LNCAP (cell line): ENCODE data around the gene DTNBP1.

Source experiments
- TF ChIP-seq, protein P1 (sequence below): fragments of 450-650 bp; IDR thresholded peaks from 2 replicates; pipeline ENCODE4 v1.5.1; 2017; ENCODE audit warnings: mild to moderate bottlenecking

The DTNBP1 gene

DNA sequence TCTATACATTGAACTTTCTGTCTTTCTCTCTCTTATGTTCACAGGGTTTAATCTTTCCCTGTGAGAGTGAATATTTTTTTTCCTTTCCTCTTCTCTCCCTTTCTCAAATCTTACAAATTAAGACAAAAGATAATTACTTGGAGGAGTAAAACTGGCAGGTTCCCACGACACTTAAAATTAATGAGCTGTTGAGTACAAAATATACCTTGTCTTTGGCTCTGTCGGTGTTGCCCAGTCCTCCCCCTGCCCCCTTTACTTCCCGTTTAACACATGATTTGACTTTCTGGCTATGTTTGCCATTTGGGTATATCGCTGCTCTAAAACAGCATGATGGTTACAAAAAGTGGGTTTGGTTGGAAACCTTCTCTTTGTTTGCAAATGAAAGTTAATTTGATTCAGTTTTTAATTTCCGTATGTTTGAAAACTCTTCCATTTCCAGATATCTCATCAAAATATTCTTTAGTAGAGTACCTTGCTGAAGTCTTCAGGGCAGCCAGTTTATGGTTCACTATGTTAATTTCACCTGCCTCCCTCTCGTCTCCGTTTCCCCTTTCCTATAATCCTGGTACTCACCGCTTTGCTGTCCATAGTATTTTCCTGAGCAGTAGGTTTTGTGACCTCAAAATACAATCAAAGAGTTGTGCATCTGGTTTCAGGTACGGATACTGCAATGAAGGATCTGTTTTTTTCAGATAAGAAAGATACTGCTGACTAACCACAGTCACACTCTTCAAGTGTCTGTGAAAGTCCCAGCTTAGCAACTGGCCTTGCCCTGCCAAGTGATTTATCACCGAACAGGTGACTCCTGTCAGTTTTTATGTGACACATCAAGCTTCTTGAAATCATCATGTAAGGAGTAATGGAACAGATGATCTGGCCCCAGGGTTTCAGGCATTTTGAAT is 181.2 kb downstream of the DTNBP1 start:
- TF ChIP-seq, protein P1, sequence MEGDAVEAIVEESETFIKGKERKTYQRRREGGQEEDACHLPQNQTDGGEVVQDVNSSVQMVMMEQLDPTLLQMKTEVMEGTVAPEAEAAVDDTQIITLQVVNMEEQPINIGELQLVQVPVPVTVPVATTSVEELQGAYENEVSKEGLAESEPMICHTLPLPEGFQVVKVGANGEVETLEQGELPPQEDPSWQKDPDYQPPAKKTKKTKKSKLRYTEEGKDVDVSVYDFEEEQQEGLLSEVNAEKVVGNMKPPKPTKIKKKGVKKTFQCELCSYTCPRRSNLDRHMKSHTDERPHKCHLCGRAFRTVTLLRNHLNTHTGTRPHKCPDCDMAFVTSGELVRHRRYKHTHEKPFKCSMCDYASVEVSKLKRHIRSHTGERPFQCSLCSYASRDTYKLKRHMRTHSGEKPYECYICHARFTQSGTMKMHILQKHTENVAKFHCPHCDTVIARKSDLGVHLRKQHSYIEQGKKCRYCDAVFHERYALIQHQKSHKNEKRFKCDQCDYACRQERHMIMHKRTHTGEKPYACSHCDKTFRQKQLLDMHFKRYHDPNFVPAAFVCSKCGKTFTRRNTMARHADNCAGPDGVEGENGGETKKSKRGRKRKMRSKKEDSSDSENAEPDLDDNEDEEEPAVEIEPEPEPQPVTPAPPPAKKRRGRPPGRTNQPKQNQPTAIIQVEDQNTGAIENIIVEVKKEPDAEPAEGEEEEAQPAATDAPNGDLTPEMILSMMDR = no peak

DNA sequence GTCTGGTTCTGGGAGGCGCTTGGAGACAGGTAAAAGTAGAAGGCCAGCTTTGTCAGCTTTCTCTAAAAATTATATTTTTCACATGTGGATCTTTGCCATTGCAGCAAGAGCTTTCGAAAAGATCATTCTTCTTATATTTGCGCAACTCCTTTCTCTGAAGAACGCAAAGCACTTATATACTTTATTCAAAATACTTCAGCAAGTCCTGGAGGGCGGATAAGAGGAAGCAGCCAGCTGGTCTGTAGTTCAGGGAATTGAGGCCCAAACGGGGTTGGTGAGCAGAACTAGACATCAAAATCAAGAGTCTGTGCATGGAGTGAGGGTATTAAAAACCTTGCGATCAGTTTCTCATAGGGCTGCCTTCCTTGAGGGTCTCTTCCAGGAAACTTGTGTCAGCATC is 182.3 kb downstream of the DTNBP1 start:
- TF ChIP-seq, protein P1 = no peak

DNA sequence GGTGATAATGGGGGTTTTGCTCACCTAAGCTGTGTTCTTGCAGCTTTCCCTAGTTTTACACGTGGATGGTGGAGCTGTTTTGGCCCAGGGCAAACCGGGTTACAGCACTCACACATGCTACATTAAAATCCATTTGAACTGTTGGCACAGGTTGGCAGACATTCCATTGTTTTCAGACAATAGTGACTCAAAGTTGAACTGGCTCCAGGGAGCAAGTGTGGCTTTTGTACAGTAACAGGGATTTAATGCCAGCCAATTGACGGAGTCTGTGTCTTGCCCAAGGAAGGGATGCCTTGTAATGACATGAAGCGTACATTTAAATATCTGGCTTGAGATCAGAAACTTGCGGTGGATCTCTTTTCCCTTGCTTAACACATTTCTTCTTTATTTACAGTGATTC is 183.1 kb downstream of the DTNBP1 start:
- TF ChIP-seq, protein P1 = no peak

DNA sequence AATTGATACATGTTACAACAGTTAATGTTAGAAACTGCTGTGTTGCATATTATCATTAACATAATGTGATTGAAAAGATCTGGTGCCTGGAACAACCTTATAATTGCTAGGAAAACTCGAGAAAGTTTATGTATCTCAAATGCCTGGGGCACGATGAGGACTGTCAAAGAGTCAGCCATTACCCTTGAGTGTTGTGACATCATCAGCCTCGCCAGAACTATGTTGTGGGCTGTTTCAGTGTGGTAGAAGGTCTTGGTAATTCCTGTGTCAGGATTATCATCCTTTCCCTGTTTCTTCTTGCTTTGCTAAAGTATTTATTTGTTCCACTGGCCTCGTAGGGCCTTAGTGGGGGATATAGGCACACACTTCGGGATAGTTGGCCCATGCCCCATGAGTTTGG is 185.1 kb downstream of the DTNBP1 start:
- TF ChIP-seq, protein P1 = no peak

DNA sequence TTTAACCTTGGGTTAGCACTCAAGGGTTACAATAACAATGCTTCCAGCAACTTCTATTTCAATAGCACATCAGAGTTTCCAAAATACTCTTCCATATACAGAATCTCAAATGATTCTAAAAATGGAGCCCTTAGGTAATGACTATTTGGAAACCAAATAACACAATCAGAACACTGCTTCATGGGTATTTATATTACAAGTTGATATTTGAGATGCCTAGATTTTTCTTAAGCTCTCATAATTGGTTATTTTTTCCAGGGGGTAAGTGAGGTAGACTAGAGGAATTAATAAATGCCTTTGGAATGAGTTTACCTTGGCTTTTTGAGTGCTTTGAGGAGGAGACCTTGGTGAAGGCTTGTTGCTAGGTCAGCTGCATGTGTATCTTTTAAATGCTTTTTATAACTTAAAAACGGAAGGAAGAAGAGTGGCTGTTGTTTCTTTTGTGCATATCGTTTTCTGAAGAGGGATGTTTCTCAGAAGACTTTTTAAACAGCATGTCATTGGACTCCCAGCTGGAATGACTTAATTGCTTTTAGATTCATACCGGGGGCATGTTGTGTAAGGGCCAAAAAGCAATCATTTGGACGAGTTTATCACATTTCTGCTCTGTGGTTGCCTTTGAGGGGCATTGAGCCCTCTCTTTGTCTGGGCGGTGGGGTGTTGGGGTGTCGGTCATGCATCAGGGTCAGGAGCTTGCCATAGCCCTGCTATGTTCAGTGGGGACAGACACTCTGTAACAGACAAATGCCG is 186.0 kb downstream of the DTNBP1 start:
- TF ChIP-seq, protein P1 = no peak

DNA sequence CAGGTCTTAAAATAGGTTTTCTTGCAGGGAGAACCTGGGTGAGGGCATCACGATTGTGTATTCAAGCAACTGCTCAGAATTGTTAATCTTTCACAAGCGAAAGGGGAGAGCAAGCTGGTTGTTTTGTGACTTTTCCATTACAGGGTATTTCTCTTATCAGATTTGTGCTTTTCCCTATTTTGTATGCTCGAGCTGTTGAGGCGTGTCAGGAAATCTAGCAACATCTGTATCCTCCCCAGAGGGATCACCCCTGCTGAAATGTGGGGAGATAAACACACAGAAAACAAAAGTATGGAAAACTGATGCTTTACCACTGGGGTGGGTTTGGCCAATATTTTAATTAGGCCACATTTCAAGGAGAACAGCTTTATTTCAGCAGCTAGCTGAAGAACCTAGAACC is 187.0 kb downstream of the DTNBP1 start:
- TF ChIP-seq, protein P1 = no peak

DNA sequence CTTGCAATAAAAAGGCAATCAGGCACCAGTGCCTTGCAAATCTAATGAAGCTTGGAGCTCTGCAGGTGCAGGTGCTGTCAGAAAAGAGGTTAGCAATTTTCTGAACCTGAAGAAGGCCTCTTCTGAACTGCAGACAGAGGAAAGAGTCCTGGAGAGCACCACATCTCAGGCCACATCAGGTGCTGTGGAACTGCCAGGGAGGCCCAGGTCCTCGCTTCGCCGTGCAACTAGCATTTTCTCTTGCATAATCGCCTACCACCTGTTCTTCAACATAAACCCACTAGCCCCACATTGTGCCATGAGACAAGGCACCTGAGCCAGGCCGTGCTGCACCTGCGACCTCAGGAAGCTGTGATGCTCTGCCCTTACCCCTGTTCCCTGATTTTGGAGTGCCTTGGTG is 187.6 kb downstream of the DTNBP1 start:
- TF ChIP-seq, protein P1 = no peak
